Hepatic stellate cell (primary cell): ENCODE data around the gene NCAPH2.

ENCODE experiments used
- DNase-seq: peaks from one replicate; pipeline ENCODE4 v3.0.0; 2011; ENCODE audit warnings: low spot score

The NCAPH2 gene

GRCh38 chr22:50574383-50574755, 66.3 kb downstream of the NCAPH2 start:
- DNase-seq, result no peak
